A549 (cell line): ENCODE measurements around the gene PUM2. TPM values are rescaled to one million over a fixed set of nuclear protein-coding genes. Genes with fewer than 3 reads are reported as not detected.
A peak's percentile ranks its signal among the peaks of the same experiment; 100 is the strongest.

Source experiments
- ATAC-seq, 2 experiments: fragments of 200-7000 bp in 1 of 2; fragments of >200 bp in 1 of 2; cut with Nextera tagmentation in 1 of 2; cut with Tn5 transposase in 1 of 2; 3 replicates each; pipeline versions ENCODE4 v1.8.0 to v1.9.1; 2018 to 2020; ENCODE audit warnings: mild to moderate bottlenecking in 1 of 2, moderate library complexity in 1 of 2
- CTCF ChIA-PET: fragments of 300-600 bp; sonication (Branson Sonifier 250); formaldehyde crosslinking; extraction: SDS; loops from one replicate; lab custom pipeline; 2021; ENCODE audit warnings: antibody characterized with exemption, inconsistent platforms; lab: Yijun Ruan, JAX
- POLR2A ChIA-PET: fragments of 350-600 bp; formaldehyde crosslinking; extraction: SDS; loops from one replicate; lab custom pipeline; 2021; ENCODE audit warnings: antibody characterized with exemption, inconsistent platforms; lab: Yijun Ruan, JAX
- DNase-seq, 2 experiments: peaks; one replicate each; pipeline versions ENCODE4 v3.0.0 to v3.0.0-alpha.2; 2011 to 2016; ENCODE audit warnings: low read depth in 1 of 2, low spot score in 1 of 2
- FAIRE-seq: peaks from 2 replicates; lab custom pipeline; 2011; peaks lifted over from hg19 to GRCh38; lab: Jason Lieb, UNC
- H3K27ac ChIP-seq, 2 experiments: fragments of >200 bp; sonication (Bioruptor Twin); formaldehyde crosslinking; 3 replicates each; pipeline ENCODE4 v1.5.1; 2016 to 2017
- H3K4me1 ChIP-seq: fragments of >200 bp; sonication (Bioruptor Twin); formaldehyde crosslinking; 3 replicates; pipeline ENCODE4 v1.6.1; 2016
- H3K4me2 ChIP-seq: fragments of >200 bp; sonication (Bioruptor Twin); formaldehyde crosslinking; 3 replicates; pipeline ENCODE4 v1.6.1; 2016
- H3K4me3 ChIP-seq: fragments of >200 bp; sonication (Bioruptor Twin); formaldehyde crosslinking; 3 replicates; pipeline ENCODE4 v1.5.1; 2016
- H3K9me3 ChIP-seq: fragments of >200 bp; sonication (Bioruptor Twin); formaldehyde crosslinking; 3 replicates; pipeline ENCODE4 v1.6.1; 2016
- ELK1 ChIP-seq: fragments of 150-350 bp; IDR thresholded peaks from 2 replicates; pipeline ENCODE4 v1.6.1; 2014; ENCODE audit warnings: low read depth, mild to moderate bottlenecking, low read length
- ESRRA ChIP-seq: fragments of 150-350 bp; IDR thresholded peaks from 2 replicates; pipeline ENCODE4 v1.6.1; 2014; ENCODE audit warnings: mild to moderate bottlenecking, low read length, borderline replicate concordance
- FOSL2 ChIP-seq, 2 experiments: fragments of 450-650 bp in 1 of 2; fragments of >200 bp in 1 of 2; sonication (Bioruptor Twin) in 1 of 2; formaldehyde crosslinking; IDR thresholded peaks; 2 replicates each; pipeline versions ENCODE4 v1.5.0 to v1.6.1; 2016 to 2020; ENCODE audit warnings: mild to moderate bottlenecking in 1 of 2, moderate library complexity in 1 of 2
- HDAC2 ChIP-seq: fragments of 200-600 bp; sonication (generic); IDR thresholded peaks from 2 replicates; pipeline ENCODE4 v1.6.1; 2016
- JUNB ChIP-seq: fragments of >200 bp; sonication (Bioruptor Twin); formaldehyde crosslinking; IDR thresholded peaks from 2 replicates; pipeline ENCODE4 v1.6.1; 2016
- KDM5A ChIP-seq: fragments of 200-600 bp; sonication (generic); IDR thresholded peaks from 2 replicates; pipeline ENCODE4 v1.6.1; 2016; ENCODE audit warnings: antibody characterized with exemption, mild to moderate bottlenecking
- MAZ ChIP-seq: fragments of 150-350 bp; IDR thresholded peaks from 2 replicates; pipeline ENCODE4 v1.6.1; 2014; ENCODE audit warnings: antibody characterized with exemption, low read depth, low read length, borderline replicate concordance
- NFE2L2 ChIP-seq: fragments of 150-350 bp; conservative IDR thresholded peaks from 2 replicates; pipeline ENCODE4 v1.6.1; 2014; ENCODE audit warnings: low read length
- POLR2AphosphoS2 ChIP-seq: conservative IDR thresholded peaks from 2 replicates; pipeline ENCODE4 v1.6.1; 2012; ENCODE audit warnings: low read length, improper control_type of control experiment, inconsistent platforms
- REST ChIP-seq: fragments of 200-600 bp; sonication (generic); IDR thresholded peaks from 2 replicates; pipeline ENCODE4 v1.6.1; 2016; ENCODE audit warnings: antibody characterized with exemption, mild to moderate bottlenecking, moderate library complexity
- RNF2 ChIP-seq: fragments of 200-600 bp; sonication (generic); IDR thresholded peaks from 2 replicates; pipeline ENCODE4 v1.6.1; 2016; ENCODE audit warnings: low read depth, mild to moderate bottlenecking, antibody characterized with exemption, moderate library complexity, borderline replicate concordance
- SMC3 ChIP-seq: fragments of >200 bp; sonication (Bioruptor Twin); formaldehyde crosslinking; IDR thresholded peaks from 3 replicates; pipeline ENCODE4 v1.6.1; 2018; ENCODE audit warnings: inconsistent platforms
- TFCP2L1 ChIP-seq: fragments of 250-450 bp; sonication (Bioruptor Pico); IDR thresholded peaks from 2 replicates; pipeline ENCODE4 v1.5.0; 2021; ENCODE audit warnings: mild to moderate bottlenecking
- TP53 ChIP-seq: fragments of 250-450 bp; sonication (Bioruptor Pico); IDR thresholded peaks from 2 replicates; pipeline ENCODE4 v1.5.0; 2021; ENCODE audit warnings: mild to moderate bottlenecking, moderate library complexity
- WGBS: methylation state at CpG from one replicate; pipeline ENCODE4 v1.1.6; 2017; ENCODE audit errors: missing lambda C conversion rate; 5-methylcytosine and 5-hydroxymethylcytosine counted together
- polyA plus RNA-seq, 4 experiments: library from polyadenylated mRNA; depleted of rRNA in 3 of 4; stranded (reverse); fragments of >200 nt; fragmentation: RNase III in 1 of 4; extraction: RNeasy Plus Mini Kit Qiagen cat#74134 plus additional on column Dnase treatment in 1 of 4; gene quantifications; 2 replicates in 3 of 4; 3 replicates in 1 of 4; pipeline ENCODE4 v1.2.3, GENCODE V29; 2011 to 2017
- TF ChIP-seq, protein P1 (sequence below): fragments of >200 bp; sonication (Bioruptor Twin); formaldehyde crosslinking; IDR thresholded peaks from 3 replicates; pipeline ENCODE4 v1.5.1; 2016

Gene PUM2
- polyA plus RNA-seq, 2 of the 4 experiments (the other 2 are of a cell fraction), result 44.6 to 94.2 TPM

GRCh38 chr2:20216130-20217025 lies 134.3 kb downstream of the PUM2 start:
- Histone ChIP-seq H3K9me3 (no peaks in the 10 kb centered on the region), H3K27ac (peak overlapping the region in 1 of 2 experiments; percentile 10; a peak in 1 of 6 replicates), H3K4me2 (no peak overlapping the region), H3K4me3 (no peak overlapping the region), H3K4me1 (peaks cover 68% of the 10 kb centered on the region)
- ChIA-PET POLR2A (no interaction called here), CTCF (interaction anchor here (0.7 to 15.3 kb wide), 10 partner anchors 7 to 113 kb away, joined by 3 to 202 read pairs (median 4); partner anchors contain the start of gene SDC1)
- TF ChIP-seq ESRRA, result no peak
- TF ChIP-seq ELK1, result no peak
- no peak for TF ChIP-seq TP53 (CRISPR knock-in tag)
- ATAC-seq, result no peak
- no peak for FAIRE-seq
- DNase-seq, result no peak
- WGBS, result 91% methylated on average over 22 of the region's 22 CpGs

DNA sequence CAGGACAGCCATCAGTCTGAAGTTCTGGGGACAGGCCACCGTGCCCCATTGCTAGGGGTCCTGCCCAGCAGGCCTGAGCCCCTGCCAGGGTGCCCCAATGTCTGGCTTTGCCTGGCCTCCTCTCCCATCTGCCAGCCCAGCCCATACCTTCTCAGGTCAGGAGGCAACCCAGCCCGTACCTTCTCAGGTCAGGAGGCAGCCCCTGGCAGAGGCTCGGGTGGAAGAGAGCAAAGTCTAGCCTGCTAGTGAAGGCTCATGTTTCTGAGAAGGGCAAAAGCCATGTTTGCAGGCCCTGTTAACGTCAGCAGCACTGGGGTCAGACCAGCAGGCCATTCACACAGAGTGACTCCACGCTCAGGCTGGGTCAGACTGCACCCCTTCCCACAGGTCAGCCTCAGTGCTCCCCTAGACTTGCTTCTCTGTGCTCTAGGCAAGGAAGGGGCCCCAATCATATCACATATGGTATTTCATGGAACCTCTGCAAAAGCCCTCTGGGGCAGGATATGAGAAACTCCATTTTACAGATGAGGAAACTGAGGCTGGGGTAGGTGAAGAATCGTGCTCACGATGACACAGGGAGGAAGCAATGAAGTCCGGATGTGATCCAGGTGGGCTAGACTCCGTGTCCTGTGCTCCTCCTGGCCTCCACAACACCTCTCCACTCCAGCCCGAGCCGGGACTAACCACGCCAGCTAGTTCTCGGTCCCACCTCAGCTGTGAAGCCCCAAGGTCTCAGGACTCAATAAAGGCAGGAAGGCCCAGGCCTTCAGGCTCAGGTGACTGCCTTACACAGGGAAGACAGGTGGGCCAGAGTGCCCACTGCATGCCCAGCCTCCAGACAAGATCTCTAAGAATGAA lies 135.2 kb downstream of the PUM2 start:
- Histone ChIP-seq H3K27ac (peak overlapping the region in 1 of 2 experiments; percentile 34; a peak in 2 of 6 replicates), H3K4me2 (no peak overlapping the region), H3K4me3 (no peak overlapping the region), H3K9me3 (no peaks in the 10 kb centered on the region), H3K4me1 (peaks cover 59% of the 10 kb centered on the region)
- FAIRE-seq (no peak), ATAC-seq (no peak), DNase-seq (no peak)
- TF ChIP-seq POLR2AphosphoS2, result no peak
- TF ChIP-seq KDM5A, result no peak
- TF ChIP-seq MAZ, result no peak
- no peak for TF ChIP-seq JUNB
- TF ChIP-seq RNF2, result no peak
- TF ChIP-seq, protein P1, sequence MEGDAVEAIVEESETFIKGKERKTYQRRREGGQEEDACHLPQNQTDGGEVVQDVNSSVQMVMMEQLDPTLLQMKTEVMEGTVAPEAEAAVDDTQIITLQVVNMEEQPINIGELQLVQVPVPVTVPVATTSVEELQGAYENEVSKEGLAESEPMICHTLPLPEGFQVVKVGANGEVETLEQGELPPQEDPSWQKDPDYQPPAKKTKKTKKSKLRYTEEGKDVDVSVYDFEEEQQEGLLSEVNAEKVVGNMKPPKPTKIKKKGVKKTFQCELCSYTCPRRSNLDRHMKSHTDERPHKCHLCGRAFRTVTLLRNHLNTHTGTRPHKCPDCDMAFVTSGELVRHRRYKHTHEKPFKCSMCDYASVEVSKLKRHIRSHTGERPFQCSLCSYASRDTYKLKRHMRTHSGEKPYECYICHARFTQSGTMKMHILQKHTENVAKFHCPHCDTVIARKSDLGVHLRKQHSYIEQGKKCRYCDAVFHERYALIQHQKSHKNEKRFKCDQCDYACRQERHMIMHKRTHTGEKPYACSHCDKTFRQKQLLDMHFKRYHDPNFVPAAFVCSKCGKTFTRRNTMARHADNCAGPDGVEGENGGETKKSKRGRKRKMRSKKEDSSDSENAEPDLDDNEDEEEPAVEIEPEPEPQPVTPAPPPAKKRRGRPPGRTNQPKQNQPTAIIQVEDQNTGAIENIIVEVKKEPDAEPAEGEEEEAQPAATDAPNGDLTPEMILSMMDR, result no peak
- TF ChIP-seq REST, result no peak
- no peak for TF ChIP-seq NFE2L2
- no peak for TF ChIP-seq HDAC2
- TF ChIP-seq TFCP2L1, result no peak
- TF ChIP-seq FOSL2 (IDR thresholded peaks at IDR 0.05), result no peak
- TF ChIP-seq FOSL2 (CRISPR knock-in tag; IDR thresholded peaks at IDR 0.05), result no peak
- no peak for TF ChIP-seq SMC3
- 74% methylated on average over 13 of the region's 13 CpGs for WGBS
- POLR2A ChIA-PET, result interaction anchor here (0.9 to 1.3 kb wide), 2 partner anchors 8 to 18 kb away, joined by 3 to 6 read pairs; no protein-coding TSS in a partner anchor
- CTCF ChIA-PET, result interaction anchor here (0.6 to 15.3 kb wide), 9 partner anchors 8 to 112 kb away, joined by 3 to 202 read pairs (median 6); partner anchors contain the start of gene SDC1
